Suprapubic skin (tissue), 3 donors: Measurements from ENCODE around the gene PDCD4.
"Not testable (repeated sequence)": the region's sequence is repeated elsewhere in the genome, so short reads cannot be mapped to it uniquely, and the experiment has no call there.

Source experiments
- POLR2AphosphoS5 ChIP-seq, 3 donors: sonication (generic); formaldehyde crosslinking; IDR thresholded peaks; one replicate each; pipeline ENCODE4 v1.6.1; 2017; ENCODE audit warnings: antibody characterized with exemption in 3 of 3
- TF ChIP-seq, protein P1 (sequence below), 2 donors: fragments of 200-600 bp in 1 of 2; fragments of 450-650 bp in 1 of 2; sonication (generic) in 1 of 2; IDR thresholded peaks; one replicate each; pipeline ENCODE4 v1.5.1; 2016 to 2019; ENCODE audit warnings: antibody characterized with exemption in 2 of 2, mild to moderate bottlenecking in 1 of 2, moderate library complexity in 1 of 2

DNA sequence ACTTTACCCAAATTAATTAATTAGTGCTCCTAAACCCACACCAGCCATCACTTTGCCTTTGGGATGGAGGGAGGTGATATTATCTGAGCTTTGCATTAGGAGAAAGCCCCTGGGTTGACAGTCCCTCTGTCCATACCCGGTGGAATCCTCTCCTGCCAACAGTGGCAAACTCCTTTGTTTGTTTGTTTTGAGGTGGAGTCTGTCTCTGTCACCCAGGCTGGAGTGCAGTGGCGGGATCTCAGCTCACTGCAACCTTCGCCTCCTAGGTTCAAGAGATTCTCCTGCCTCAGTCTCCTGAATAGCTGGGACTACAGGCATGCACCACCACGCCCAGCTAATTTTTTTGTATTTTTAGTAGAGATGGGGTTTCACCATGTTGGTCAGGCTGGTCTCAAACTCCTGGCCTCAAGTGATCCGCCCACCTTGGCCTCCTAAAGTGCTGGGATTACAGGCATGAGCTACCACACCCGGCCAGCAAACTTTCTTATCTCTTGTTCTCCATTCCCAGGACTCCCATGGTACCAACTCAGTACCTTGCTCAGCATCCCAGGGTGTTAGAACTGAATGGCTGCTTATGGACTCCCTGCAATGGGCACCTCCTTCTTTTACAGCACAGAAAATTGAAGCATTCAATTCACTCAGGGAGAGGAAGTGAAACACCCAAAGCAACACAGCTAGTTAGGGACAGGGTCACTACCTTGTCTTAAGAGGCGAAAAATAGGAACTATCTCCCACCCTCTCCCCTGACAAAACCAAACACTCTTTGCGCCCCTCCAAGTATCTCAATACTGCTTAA is 4.5 kb upstream of the PDCD4 start:
- not testable (repeated sequence) for TF ChIP-seq POLR2AphosphoS5 (IDR thresholded peaks at IDR 0.05)
- TF ChIP-seq, protein P1, sequence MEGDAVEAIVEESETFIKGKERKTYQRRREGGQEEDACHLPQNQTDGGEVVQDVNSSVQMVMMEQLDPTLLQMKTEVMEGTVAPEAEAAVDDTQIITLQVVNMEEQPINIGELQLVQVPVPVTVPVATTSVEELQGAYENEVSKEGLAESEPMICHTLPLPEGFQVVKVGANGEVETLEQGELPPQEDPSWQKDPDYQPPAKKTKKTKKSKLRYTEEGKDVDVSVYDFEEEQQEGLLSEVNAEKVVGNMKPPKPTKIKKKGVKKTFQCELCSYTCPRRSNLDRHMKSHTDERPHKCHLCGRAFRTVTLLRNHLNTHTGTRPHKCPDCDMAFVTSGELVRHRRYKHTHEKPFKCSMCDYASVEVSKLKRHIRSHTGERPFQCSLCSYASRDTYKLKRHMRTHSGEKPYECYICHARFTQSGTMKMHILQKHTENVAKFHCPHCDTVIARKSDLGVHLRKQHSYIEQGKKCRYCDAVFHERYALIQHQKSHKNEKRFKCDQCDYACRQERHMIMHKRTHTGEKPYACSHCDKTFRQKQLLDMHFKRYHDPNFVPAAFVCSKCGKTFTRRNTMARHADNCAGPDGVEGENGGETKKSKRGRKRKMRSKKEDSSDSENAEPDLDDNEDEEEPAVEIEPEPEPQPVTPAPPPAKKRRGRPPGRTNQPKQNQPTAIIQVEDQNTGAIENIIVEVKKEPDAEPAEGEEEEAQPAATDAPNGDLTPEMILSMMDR (IDR thresholded peaks at IDR 0.05) = not testable (repeated sequence)
